NCI-H2029 (cell line): Measurements from ENCODE around the gene DKK1.

Experiments used
- DNase-seq: peaks from one replicate; lab custom pipeline; 2025; lab: John Stamatoyannopoulos, UW

The DKK1 gene

GRCh38 chr10:52313933-52314821, at the start of gene DKK1:
Gene DKK1, plus strand, starts transcription at chr10:52314281. Its CDS starts 154 bp downstream, at chr10:52314435.
- no peak for DNase-seq

DNA sequence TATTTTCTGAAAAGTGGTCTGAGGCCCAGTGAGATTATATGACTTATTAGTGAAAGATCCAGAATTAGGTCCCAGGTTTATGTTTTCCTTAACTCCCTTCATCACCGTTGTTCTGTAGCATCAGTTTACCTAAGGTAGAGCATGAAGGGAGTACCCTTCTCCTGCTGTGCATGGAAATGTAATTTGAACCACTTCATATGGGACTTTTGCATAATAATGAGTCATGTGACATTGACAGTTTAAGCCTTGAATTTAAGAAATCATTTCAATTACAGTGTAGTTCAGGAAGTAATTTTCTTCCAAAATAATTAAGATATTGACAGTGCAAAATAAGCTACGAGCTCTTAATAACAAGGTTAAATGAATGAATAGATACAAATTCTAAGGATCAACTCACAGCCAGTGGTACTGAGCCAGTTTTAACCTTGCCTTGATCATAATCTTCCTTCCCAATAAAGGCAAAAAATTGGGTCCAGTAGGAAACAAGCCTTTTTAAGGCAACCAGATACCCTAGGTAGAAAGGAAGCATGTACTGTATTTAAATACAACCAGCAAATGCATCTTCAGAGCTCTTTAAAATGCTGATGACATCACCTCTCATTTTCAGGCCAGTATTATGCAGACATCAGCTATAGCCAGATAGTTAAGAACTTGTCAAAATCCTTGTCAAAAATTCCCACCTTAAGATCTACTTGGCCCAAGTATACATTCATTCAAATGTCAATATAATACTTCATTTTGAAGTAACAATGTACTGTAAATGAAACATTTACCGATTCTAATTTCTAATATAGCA, 48.8 kb upstream of the DKK1 start:
- DNase-seq, result no peak

GRCh38 chr10:52266858-52267257, 47.2 kb upstream of the DKK1 start:
- DNase-seq, result no peak

- DNase-seq, result no peak
These were observed 45.3 kb upstream of the DKK1 start for GRCh38 chr10:52268790-52269189.

- DNase-seq, result no peak
These were observed 44.8 kb upstream of the DKK1 start for GRCh38 chr10:52269233-52269632.

DNA sequence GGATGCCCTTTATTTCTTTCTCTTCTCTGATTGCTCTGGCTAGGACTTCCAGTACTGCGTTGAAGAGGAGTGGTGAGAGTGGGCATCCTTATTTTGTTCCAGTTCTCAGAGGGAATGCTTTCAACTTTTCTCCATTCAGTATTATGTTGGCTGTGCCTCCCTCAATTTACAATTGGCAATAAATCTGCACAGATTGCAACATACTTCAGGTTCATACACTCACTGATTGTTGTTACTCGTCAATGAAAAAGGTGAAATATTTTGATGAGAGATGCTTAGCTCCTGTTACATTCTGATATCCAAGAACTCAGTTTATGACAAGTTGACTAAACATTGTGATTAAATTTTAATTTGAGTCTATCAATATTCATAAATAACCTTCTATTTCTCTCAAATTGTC, 37.9 kb upstream of the DKK1 start:
- DNase-seq, result no peak

GRCh38 chr10:52276986-52277385, 37.1 kb upstream of the DKK1 start:
- no peak for DNase-seq

GRCh38 chr10:52279546-52279945, 34.5 kb upstream of the DKK1 start:
- DNase-seq, result no peak

DNA sequence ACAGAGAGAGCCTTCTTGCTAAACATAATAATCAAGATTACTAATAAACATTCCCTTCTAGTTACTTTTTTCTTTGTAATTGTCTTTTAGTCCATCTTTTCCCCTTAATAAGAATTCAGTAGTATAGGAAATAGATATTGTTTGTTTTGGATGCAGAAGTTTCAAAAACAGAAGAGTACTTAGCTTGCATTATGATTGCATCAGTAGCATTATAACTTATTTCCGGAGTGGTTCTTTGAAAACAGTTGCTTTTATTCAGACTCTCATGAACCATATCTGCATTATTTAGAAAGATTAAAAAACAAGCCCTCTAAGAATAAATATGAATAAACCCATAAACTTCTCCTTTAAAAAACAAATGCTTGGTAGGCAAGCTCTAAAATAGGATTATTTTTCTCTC, 34.0 kb upstream of the DKK1 start:
- no peak for DNase-seq

DNA sequence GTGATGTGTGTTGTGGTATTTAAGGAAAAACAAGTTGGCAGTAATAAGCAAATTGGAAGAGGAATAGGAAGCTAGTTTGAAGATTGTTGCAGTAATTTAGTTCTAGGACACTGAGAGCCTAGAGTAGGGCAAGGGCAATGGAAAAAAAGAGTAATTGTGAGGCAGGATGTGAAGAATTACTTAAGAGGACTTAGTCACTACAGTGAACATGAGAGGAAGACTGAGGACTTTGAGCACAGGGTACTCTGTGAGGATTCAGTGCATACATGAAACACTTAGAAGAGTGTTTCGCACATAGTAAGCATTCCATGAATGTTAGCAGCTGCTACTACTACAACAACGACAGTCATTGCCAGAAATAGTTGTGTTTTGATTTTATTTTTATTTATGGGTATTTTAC, 30.9 kb upstream of the DKK1 start:
- DNase-seq, result no peak

DNA sequence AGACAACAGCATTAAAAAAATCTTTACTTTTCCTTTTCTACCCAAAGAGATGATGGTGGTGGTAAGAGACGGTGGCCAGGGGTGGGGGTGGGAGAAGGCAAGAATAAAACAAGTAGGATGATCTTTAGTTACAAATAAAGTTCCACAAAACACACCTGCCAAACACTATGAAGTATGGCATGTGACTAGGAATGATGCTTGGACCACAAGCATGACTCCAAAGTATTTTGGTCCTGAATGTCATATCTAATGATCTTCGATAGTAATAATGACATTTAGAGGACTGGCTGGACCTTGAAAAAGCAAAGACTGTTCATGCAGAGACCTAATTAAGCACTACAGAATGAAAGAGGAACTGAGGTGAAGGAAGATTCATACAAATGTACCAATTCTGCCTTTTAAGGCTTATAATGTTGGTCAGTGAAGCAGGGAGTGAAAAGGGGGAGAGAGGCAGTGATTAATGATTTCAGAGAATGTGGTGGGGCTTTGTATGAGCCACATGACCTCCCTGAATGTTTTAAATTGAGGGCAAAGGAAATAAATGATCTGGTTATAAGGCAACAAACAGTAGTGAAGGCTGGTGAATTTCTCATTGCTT, 29.6 kb upstream of the DKK1 start:
- no peak for DNase-seq

DNA sequence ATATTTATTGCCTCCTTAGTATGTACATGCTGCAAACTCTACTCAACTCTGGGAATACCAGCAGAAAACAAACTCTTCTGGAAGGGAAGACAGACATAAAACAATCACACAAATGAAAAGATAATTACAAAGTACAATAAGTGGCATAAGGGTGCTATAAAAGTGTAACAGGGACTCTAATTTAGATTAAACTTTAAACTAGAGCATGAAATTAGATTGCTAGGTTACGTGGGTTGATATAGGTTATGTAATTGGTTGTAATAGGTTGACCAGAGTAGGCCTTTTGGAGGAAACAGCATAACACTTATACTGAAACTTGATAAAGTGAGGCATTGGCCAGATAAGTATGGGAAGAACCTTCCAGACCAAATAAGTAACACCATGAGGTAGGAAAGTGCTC, 26.2 kb upstream of the DKK1 start:
- no peak for DNase-seq

GRCh38 chr10:52297747-52298146, 16.3 kb upstream of the DKK1 start:
- DNase-seq, result no peak

GRCh38 chr10:52300599-52301277, 13.3 kb upstream of the DKK1 start:
- no peak for DNase-seq

- no peak for DNase-seq
These were observed 5.6 kb upstream of the DKK1 start for GRCh38 chr10:52308251-52309031.

GRCh38 chr10:52312942-52313255, 1.2 kb upstream of the DKK1 start:
- DNase-seq, result no peak

- DNase-seq, result no peak
These were observed 687 bp upstream of the DKK1 start for GRCh38 chr10:52313256-52313932.

- DNase-seq, result no peak
These were observed 906 bp downstream of the DKK1 start for GRCh38 chr10:52314822-52315552.

DNA sequence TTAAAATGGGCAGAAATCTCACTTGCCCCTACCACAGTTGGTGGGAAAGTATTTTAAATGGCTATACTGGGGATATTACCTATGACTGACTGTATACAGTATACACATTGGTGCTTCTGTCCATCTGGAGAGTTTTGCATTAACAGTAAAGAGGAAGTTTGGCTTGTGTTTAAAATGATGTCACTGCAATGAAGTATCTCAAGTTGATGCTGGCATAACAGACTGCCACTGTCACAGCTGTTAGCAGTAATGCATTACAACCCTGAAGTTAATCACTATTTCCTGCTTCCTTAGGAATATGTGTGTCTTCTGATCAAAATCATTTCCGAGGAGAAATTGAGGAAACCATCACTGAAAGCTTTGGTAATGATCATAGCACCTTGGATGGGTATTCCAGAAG, 1.9 kb downstream of the DKK1 start:
- DNase-seq, result no peak

- DNase-seq, result no peak
These were observed 2.4 kb downstream of the DKK1 start for GRCh38 chr10:52316500-52316899.
